ENCODE measurements around the gene RIN3.

The RIN3 gene

DNA sequence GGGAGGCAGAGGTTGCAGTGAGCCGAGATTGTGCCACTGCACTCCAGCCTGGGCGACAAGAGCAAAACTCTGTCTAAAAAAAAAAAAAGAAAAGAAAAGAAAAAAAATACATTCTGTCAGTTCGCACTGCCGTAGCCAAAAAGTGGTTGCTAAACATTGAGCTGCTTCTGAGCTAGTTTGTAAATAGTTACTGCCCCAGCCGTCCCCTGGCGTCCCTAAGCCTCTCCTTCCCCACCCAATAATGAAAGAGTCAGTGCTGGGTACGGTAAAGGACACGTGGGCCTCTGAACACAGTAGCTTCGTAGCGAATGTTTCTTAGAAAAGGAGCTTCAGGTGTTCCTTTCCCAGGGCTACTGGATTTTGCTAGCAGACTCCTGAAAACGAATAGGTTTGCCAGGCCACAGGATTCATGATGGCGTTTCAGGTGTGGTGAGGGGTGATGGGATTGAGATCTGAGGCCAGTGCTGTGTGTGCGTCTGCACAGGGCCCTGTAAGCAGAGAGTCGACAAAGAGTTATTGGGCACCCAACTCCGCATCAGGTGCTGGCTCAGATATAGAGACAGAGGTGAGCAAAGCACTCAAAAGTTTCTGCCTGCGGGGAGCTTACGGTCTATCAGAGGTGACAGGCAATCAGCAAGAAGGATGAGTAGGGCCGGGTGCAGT is 140.8 kb downstream of the RIN3 start:
- DNase-seq: no peak

DNA sequence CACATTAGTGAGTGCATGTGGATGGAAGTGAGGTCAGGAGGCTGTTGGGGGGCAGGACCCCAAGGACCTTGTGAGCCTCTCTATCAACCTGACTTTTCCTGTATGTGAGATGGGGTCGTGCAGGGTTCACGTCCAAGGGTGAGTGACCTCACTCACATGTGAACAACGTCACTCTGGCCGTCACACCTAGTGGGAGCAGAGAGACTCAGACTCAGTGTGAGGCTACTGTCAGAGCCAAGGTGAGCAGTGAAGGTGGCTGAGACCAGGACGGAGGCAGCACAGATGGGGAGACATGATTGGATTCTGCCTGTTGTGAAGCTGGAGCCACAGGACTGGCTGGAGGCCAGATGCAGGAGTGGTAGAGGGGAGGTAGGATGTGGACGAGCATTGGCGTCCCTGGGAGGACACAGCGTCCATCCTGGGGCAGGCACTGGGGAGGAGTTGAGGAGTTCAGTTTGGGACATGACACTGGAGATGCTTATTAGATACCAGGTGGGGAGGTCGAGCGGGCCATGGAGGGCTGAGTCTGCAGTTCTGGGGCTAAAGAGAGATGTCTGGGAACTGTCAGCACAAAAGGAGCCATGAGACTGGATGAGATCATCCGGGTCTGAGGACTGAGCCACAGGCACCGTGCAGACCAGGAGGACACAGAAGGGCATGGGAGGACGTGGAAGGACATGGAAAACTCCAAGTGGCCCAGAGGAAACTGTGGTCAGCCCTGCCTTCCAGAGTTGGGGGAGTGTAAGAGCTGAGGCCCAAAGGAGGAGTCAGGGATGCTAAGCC is 142.0 kb downstream of the RIN3 start:
- DNase-seq: no peak

DNA sequence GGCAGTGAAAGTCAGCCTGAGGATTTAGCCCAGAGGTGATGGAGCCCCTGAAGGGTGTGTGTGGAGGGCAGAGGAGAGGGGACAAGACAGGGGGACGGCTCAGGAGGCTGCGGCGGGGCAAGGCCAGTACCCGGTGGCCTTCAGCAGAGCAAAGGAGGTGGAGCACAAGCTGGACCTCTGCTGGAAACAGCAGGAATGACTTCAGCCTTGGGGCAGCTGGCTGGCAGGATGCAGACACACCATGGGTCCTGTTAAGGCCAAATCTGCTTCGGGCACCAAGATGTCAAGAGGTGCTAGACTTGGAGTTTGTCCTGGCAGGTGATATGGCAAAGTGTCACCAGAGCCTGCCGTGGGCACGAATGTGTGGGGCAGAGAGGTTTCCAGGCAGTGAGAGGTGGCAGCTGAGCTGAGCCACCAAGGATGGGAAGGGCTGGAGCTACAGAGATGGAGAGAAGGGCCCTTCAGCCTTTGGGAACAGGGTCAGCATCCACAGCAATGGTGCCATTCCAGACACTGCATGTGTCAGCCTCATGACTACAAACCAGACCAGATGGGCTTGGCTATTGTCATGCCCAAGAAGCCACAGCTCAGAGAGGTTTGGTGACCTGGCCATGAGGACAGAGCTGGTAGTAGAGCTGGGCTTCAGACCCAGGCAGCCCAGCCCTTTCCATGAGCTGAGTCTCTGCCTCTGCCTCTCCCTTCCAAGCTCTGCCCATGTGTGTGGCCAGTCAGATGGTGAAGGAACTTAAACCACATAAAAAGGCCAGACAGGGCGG is 142.9 kb downstream of the RIN3 start:
- no peak for DNase-seq

DNA sequence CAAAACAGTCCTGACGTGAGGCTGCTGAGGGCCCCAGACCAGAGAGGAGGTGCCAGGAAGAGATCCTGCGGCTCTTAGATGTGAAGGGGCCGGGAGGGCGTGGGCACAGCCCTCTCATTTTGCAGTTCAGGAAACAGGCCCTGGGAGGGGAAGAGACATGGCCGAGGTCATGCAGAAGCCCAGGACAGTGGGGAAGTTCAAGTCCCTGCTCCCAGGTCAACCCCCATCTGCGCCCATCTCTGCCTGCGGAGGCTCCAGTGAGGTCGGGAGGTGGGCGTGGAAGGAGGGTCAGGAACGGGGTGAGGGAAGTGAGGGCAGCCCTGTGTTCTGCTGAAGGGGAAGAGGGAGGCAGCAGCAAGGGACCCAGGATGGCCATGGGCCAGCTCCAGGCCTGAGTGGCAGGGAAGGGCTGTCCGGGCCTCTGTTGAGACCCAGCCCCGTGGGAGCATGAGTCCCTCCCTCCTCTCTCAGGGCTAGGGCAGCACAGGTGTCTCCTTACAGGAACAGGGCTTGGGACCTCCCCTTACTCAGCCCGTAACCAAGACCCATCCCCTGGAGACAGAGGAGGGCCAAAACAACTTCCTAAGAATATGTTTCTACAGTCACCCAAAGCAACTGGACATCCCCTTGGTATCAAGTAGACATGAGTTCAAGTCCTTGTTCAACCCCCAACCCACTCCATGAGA is 144.0 kb downstream of the RIN3 start:
- DNase-seq: no peak

DNA sequence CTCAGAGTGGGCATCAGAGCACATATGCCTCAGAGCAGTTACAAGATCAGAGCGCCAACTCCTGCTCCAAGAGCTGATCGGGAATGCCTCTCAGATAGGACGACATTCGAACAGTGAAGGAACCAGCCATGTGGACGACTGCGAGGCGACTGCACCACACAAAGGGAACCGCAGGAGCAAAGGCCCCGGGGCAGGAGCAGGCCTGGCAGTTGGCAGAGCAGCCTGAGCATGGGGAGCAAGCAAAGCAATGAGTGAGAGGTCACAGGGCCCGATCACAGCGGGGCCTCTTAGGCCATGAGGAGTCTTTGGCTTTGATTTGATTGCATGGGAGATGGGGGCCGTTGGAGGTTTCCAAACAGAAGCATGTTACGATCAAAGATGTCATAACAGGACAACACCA is 144.6 kb downstream of the RIN3 start:
- DNase-seq: no peak

DNA sequence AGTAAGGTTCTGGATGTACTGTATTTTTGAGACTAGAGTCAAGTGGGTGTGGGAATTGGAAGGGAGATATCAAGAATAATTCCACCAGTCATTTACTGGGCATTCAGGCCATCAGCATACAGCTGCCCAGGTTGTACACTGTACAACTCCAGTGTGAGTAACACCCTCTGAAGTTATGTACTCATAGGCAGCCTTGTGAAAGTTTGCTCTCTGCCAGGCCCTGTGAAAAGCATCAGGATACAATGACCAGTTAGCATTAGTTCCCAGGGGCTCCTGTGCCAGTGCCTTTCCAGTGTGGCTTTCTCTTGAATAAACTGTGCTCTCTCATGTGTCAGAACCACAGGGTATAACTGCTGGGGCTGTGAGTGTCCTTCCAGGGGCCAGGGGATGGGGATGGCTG is 145.1 kb downstream of the RIN3 start:
- DNase-seq: no peak

DNA sequence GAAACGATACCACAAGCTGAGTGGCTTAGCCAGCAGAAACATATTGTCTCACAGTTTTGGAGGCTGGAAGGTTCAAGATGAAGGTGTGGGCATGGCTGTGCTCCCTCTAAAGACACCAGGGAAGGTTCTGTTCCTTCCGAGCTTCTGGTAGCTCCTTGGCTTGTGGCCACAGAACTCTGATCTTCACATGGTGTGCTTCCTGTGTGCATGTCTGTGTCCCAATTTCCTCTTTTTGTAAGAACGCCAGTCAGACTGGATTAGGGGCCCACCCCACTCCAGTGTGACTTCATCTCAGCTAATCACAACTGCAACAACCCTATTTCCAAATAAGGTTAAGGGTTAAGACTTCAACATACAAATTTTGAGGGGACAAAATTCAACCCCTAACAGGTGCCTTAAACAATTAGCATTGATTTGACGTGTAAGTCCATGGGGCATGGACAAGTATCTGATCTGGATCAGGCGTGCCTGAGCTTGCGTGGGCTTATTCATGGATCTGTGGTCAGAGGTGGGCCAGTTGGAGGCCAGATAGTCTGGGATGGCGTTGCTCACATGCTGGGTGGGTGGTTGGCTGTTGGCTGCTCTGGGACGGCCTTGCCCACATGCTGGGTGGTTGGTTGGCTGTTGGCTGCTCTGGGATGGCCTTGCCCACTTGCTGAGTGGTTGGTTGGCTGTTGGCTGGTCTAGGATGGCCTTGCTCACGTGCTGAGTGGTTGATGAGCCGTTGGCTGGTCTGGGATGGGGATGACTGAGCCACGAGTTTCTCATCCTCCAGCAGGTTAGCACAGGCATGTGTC is 146.4 kb downstream of the RIN3 start:
- no peak for DNase-seq

DNA sequence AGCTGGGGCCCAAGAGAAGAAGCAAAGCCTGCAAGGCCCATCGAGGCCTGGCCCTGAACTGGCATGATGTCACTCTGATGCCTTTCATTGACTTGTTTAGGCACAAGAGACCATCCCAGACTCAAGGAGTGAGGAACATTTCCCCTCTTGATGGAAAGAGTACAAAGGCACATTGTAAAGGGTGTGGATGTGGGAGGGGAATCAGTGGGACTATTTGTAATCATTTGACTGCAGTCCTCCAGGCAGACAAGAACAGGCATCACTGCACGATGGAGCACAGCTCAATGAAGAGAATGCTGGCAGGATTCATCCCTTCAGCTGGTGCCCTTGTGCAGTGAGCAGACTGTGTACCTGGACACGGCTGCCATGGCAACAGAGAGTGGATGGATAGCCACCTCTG is 147.0 kb downstream of the RIN3 start:
- no peak for DNase-seq

DNA sequence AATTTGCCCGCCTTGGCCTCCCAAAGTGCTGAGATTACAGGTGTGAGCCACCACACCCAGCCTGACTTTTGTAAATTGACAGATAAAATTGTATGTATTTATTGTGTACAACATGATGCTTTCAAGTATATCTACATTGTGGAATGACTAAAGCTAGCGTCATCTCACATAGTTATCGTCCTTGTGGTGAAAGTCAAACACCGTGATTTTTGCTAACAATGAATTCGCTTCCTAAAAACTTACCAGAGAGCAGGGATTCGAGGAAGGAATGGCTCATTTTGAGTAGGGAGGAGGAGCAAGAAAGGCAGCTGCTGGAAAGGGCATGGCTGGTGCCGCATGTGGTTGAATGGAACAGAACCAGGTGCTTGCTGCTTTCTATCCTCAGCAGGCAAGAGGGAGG is 149.5 kb downstream of the RIN3 start:
- DNase-seq: no peak

DNA sequence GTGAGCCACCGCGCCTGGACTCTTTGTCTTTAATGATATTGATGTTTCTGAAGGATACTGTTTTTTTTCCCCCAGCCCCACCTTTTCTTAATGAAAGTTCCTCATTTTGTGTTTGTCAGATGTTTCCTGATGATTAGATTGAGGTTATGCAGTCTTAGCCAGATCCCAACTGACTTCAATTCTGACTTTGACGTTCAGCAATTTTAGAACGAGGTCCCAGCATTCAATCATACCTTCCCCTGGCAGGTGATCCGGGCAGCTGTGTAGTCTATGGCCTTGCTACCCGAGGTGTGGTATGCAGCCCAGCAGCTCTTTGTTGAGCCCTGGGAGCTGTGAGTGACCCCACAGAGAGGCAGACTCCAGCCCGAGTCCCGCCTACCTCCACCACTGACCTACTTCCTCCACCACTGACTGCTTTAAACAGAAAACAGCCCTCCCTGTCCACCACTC is 152.1 kb downstream of the RIN3 start:
- no peak for DNase-seq

DNA sequence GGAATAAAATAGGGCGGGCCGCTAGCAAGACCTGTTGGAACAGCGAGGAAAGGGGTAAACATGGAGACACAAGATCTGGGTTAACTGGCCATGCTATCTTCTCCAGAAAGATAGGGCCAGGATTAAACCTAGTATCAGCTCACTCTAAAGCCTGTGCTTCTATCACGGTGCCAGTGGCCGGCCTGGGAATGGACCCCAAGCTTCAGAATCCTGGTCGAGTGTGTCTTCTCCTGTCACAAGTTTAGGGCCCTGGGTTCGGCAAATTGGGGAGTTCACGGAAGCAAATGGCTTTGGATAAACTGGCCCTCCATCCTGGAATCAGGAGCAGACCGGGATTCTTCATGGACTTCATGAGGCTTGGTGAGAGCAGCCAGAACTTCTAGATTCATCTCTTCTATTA is 152.7 kb downstream of the RIN3 start:
- DNase-seq: no peak

DNA sequence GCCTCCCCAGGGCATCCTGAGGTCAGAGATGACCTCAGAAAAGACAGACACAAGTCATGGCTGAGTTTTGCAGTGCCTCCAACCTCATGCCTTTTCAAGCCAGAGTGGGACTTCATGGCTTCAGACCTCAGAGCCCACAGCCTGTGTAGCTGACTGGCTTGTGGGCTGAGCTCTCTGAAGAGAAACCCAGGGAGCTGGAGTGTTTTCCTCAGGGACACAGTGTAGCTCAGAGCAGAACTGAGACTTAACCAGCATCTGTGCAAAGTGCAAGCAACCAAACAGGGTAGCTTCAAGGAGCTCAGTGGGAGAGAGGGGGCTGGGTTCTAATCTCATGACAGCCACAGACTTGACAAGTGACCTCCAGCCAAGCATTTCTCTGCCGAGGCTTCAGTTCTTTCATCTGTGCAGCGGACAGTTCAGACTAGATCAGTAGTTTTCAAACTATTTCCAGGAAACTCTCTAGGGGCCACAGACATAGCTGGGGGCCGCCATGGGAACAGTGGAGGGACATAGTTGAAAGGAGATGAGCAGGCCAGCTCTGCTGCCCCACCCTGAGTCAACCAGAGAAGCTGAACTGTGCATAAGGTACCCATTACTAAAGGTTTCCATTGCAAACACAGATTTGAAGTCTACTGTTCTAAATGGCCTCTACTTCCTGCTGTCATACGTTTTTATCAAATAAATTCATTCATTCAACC is 154.8 kb downstream of the RIN3 start:
- no peak for DNase-seq

DNA sequence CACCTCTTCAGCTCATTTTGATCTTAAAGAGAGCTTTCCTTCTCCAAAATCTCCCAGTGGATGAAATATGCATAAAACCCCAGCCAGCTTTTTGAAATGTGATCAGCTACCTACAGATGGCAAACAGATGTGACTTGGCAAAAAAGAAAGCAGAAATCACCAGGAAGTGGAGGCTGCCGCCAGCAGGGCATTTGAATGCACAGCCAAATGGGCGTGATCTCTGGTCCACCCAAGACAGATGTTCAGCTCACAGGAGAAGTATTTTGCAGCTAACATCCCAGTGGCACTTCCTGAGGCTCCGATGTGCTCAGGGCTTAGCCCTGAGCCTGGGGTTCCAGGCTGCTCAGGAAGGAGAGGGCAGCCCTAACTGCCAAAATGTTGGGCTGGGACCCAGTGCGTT is 156.6 kb downstream of the RIN3 start:
- no peak for DNase-seq

DNA sequence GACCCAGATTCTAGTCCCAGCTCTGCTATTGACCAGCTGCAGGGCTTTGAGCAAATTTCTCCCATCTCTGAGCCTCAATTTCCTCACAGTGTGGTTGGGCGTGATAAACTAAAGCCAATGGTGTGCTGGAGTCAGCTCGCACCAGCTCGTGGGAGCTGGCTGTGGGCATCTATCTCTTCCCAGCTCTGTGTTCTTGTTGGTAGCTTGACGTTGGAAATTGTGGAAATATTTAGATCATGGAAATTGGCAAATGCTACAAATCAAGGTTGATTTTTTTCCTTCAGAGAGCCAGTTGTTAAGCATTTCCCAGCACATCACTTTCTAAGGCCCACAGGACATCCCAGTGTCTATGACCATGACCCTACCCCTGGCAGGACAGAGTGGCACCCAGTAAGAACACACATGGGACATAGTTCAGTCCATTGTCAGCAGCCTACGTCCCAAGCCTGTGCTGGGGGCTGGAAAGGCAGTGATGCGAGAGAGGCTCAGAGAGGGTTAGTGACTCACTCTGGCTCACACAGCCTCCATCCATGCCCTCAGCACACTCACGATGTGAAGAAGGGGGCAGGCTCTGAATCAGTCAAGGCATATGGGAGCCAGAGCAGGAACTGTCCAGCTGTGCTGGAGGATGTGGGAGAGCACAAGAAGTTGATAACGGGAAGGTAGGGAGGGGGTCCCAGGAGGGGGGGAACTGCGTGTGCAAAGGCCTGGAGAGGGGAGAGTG is 157.2 kb downstream of the RIN3 start:
- DNase-seq: no peak

DNA sequence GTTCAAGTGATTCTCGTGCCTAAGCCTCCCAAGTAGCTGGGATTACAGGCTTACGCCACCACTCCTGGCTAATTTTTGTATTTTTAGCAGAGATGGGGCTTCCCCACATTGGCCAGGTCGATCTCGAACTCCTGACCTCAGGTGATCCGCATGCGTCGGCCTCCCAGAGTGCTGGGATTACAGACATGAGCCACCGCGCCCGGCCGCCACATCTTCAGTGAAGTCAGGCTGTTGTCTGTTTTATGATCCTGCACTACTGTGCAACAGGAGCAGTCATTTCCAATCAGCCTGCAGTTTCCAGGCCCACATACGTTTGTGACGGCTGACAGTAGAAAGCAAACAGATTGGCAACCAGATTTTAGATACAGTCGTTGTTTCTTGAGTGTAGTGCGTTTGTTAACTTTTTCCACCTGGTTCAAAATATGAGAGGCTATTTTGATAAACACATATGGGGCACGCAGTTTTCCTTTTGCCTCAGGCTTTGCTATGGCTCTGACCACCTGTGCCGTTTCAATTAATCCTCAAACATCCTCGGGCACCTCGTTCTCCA is 160.1 kb downstream of the RIN3 start:
- DNase-seq: no peak

DNA sequence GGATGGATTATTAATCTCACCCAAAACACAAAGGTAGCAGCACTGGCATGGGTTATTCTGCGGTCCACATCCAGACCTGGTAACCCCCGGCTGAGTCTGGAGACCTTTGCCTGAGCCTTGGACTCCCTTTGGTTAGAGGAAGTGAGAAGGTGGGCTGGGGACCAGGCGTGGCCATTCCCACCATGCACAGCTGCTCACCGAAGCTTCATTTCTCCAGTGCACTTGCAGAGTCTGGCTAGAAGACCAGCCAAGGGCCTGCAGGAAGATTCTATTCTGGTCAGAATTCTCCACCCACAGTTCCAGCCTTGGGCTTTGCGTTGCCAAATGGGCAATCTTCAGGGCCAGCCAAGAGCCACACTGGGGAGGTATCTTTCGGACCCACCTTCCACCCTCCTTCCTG is 161.8 kb downstream of the RIN3 start:
- DNase-seq: no peak

DNA sequence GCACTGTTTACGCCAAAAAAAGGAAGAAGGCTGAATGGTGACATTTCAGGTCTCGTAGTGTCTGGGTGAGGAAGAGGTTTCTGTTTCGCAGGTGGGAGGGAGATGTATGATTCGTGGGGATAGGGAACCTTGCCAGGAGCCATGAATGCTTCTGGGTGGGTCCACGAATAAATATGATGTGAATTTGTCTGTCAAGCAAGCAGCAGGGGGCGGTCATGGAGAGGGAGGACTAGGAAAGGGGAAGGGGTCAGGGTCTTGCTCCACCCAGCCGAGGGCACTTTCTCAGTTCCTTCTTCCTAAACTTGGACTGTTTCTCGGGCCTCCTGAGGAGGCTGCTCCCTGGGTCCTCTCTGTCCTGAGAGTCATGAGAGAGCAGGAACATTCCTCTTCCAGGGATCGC is 162.4 kb downstream of the RIN3 start:
- no peak for DNase-seq

DNA sequence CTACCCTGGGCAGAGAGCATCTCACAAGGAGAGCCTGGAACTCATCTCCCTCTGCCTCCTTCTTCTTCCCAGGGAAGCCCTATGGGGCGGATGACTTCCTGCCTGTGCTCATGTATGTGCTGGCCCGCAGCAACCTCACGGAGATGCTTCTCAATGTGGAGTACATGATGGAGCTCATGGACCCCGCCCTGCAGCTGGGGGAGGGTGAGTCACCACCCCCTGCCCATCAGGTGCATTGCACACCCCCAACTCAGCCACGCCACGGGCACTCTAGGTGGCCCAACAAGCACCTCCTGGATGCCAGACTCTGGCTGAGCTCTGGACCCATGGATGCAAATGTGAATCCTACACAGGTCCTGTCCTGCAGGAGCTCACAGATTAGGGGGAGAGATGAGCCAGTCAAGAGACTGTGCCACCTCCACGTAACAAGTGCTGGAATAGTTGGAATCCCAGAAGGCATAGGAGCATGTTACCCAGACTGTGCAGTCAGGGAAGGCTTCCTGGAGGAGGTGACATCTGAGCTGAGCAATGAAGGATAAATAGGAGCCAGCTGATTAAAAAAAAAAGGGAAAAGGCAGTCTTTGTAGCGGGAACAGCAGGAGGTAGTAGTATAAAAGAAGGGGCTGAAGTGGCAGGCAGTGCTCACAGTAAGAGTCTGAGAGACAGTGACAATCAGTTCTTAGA is 163.0 kb downstream of the RIN3 start:
- no peak for DNase-seq

DNA sequence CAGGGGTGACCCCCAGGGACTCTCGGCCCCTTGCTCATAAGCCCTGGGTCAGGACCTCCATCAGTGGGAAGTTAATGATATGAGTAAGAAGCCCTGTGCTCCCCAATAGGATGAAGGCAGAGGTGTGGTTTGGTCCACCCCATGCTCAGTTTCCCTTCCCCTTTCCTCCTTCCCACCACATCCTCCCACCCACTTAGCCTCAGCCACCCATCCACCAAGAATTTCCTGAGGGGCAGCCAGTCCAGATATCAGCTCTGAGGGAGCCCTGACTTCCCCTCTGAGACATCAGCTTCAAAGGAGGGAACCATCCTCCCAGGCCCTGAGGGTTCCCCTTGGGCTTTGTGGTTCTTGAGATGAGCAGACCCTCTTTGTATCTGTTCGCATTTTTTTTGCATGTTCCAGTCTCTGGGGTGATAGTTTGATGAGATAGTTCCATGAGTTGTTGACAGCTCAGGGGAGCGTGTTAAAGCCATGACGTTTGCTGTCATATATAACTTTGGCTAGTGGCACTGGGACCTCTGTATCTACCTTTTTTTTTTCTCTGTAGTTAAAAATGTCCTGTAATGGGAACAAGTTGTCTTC is 163.6 kb downstream of the RIN3 start:
- DNase-seq: peak; percentile 50 to 57

DNA sequence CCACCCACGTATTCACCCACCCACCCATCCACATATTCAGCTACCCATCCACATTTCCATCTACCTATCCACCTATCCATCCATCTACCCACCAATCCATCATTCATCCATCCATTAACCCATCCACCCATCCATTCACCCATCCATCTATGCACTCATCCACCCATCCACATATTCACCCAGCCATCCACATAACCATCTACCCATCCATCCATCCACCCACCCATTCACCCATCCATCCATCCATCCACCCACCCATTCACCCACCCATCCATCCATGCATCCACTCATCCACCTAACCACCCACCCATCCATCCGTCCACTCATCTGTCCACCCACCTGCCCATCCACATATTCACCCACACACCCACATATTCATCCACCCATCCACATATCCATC is 164.4 kb downstream of the RIN3 start:
- no peak for DNase-seq
